Body of pancreas (tissue), 4 donors: ENCODE data around the gene RAB10.

ENCODE experiments used
- CTCF ChIP-seq, 7 experiments: fragments of 450-650 bp in 4 of 7; fragments of 200-600 bp in 3 of 7; sonication (generic) in 3 of 7; IDR thresholded peaks; one replicate each; pipeline ENCODE4 v1.5.1; 2016 to 2019; ENCODE audit warnings: antibody characterized with exemption in 7 of 7
- POLR2A ChIP-seq, 3 donors: fragments of 450-650 bp; IDR thresholded peaks; one replicate each; pipeline ENCODE4 v1.6.1; 2016; ENCODE audit warnings: antibody characterized with exemption in 3 of 3, mild to moderate bottlenecking in 2 of 3

GRCh38 chr2:26184121-26184520 is 150.2 kb downstream of the RAB10 start:
- TF ChIP-seq CTCF (IDR thresholded peaks at IDR 0.05) (no peak), POLR2A (IDR thresholded peaks at IDR 0.05) (no peak)
